Right cardiac atrium (tissue), 5 donors: ENCODE data around the gene CD320. TPM values are rescaled to one million over a fixed set of nuclear protein-coding genes. Genes with fewer than 3 reads are reported as not detected.

ENCODE experiments used
- ATAC-seq, 2 donors: fragments of 200-7000 bp; cut with Tn5 transposase; one replicate each; pipeline versions ENCODE4 v1.8.0 to v1.9.1; 2020; ENCODE audit warnings: moderate library complexity in 2 of 2, mild to moderate bottlenecking in 1 of 2
- DNase-seq, 3 donors: peaks; one replicate each; pipeline ENCODE4 v3.0.0-alpha.2; 2020
- H3K27ac ChIP-seq: one replicate; pipeline ENCODE4 v1.5.1; 2013; ENCODE audit warnings: mild to moderate bottlenecking, low read length, control low read depth, moderate library complexity
- H3K27me3 ChIP-seq: one replicate; pipeline ENCODE4 v1.6.1; 2013; ENCODE audit not compliant: control insufficient read depth, insufficient read depth
- H3K4me1 ChIP-seq: one replicate; pipeline ENCODE4 v1.6.1; 2013; ENCODE audit warnings: low read length; ENCODE audit not compliant: control insufficient read depth, insufficient read depth
- H3K4me3 ChIP-seq: one replicate; pipeline ENCODE4 v1.5.1; 2013; ENCODE audit warnings: low read length, control low read depth
- H3K9me3 ChIP-seq: one replicate; pipeline ENCODE4 v1.6.1; 2013; ENCODE audit warnings: low read length; ENCODE audit not compliant: control insufficient read depth
- WGBS: extraction: QIAGEN DNeasy Blood & Tissue Kit; methylation state at CpG from one replicate; pipeline ENCODE4 v1.1.7; 2013; 5-methylcytosine and 5-hydroxymethylcytosine counted together
- intact Hi-C, 4 donors: fragments of 100-400 bp; cut with DNase I; formaldehyde crosslinking; loops; one replicate each; pipeline versions ENCODE4 v1.11.0 to v1.14.0; 2022 to 2023
- polyA plus RNA-seq: library from polyadenylated mRNA; stranded (reverse); fragments of 200-250 nt; gene quantifications from one replicate; pipeline ENCODE4 v1.2.3, GENCODE V29; 2013
- total RNA-seq, 4 donors: library from RNA; stranded (reverse); fragmentation: NEBNext Ultra II Directional; extraction: Animal tissue kit (Norgen Biotek cat#: 25700); gene quantifications; one replicate each; pipeline ENCODE4 v1.2.1, GENCODE V29; 2021
- donor health status: healthy with polysubstance abuse.
- donor health status: DM: no; HTN: yes; CAD: no.
- donor health status: DM: no; HTN: no; CAD: no.
- donor health status: DM: no; HTN: yes; CAD: no; lungs with severe emphysema.
- donor health status: DM: yes; HTN: yes; CAD: no.

Gene CD320
- total and polyA plus RNA-seq, 5 donors: 28.9 to 44.0 (median 33.9) TPM

GRCh38 chr19:8332976-8333766 is 25.0 kb upstream of the CD320 start:
- ATAC-seq (peak; percentile 18 to 66), DNase-seq (peak; percentile 58 to 68 (median 63))
- H3K4me3 ChIP-seq: no peak overlapping the region
- H3K4me1 ChIP-seq: no peaks in the 10 kb centered on the region
- H3K9me3 ChIP-seq: no peaks in the 10 kb centered on the region
- no peaks in the 10 kb centered on the region for H3K27me3 ChIP-seq
- H3K27ac ChIP-seq: no peak overlapping the region
- WGBS: 18% methylated on average over 52 of the region's 52 CpGs
- intact Hi-C loops: no loop called here

GRCh38 chr19:8331263-8331845 is 23.2 kb upstream of the CD320 start:
- Histone ChIP-seq H3K4me3 (no peak overlapping the region), H3K27ac (no peak overlapping the region), H3K27me3 (no peaks in the 10 kb centered on the region), H3K4me1 (no peaks in the 10 kb centered on the region), H3K9me3 (no peaks in the 10 kb centered on the region)
- no peak for ATAC-seq
- WGBS: 79% methylated on average over 8 of the region's 8 CpGs
- intact Hi-C loops: no loop called here
- DNase-seq: no peak

- Histone ChIP-seq H3K27me3 (no peaks in the 10 kb centered on the region), H3K4me1 (no peaks in the 10 kb centered on the region), H3K9me3 (no peaks in the 10 kb centered on the region), H3K27ac (no peak overlapping the region), H3K4me3 (no peak overlapping the region)
- intact Hi-C loops: no loop called here
- ATAC-seq: no peak
- WGBS: 56% methylated on average over 3 of the region's 3 CpGs
- no peak for DNase-seq
Measured at GRCh38 chr19:8329996-8330395, 21.8 kb upstream of the CD320 start.

GRCh38 chr19:8325454-8325853 is 17.3 kb upstream of the CD320 start:
- H3K4me3 ChIP-seq: no peak overlapping the region
- H3K27me3 ChIP-seq: no peaks in the 10 kb centered on the region
- intact Hi-C loops: no loop called here
- ATAC-seq (no peak), DNase-seq (no peak)
- H3K4me1 ChIP-seq: peaks cover 9% of the 10 kb centered on the region
- H3K9me3 ChIP-seq: no peaks in the 10 kb centered on the region
- no peak overlapping the region for H3K27ac ChIP-seq
- WGBS: 92% methylated on average over 3 of the region's 3 CpGs

GRCh38 chr19:8324186-8325050 is 16.3 kb upstream of the CD320 start:
- no peak overlapping the region for H3K4me3 ChIP-seq
- no peaks in the 10 kb centered on the region for H3K9me3 ChIP-seq
- ATAC-seq (peak in 1 of 2 donors; percentile 1), DNase-seq (peak in 1 of 3 donors; percentile 71)
- H3K27ac ChIP-seq: no peak overlapping the region
- intact Hi-C loops: no loop called here
- H3K4me1 ChIP-seq: peaks cover 9% of the 10 kb centered on the region
- WGBS: 59% methylated on average over 17 of the region's 17 CpGs
- H3K27me3 ChIP-seq: no peaks in the 10 kb centered on the region

GRCh38 chr19:8323781-8324185 is 15.6 kb upstream of the CD320 start:
- ATAC-seq: no peak
- Histone ChIP-seq H3K27ac (no peak overlapping the region), H3K4me1 (peaks cover 9% of the 10 kb centered on the region), H3K27me3 (no peaks in the 10 kb centered on the region), H3K9me3 (no peaks in the 10 kb centered on the region), H3K4me3 (no peak overlapping the region)
- intact Hi-C loops: no loop called here
- DNase-seq: no peak
- 85% methylated on average over 1 of the region's 1 CpG for WGBS

- no peak overlapping the region for H3K27ac ChIP-seq
- intact Hi-C loops: no loop called here
Measured at GRCh38 chr19:8322638-8322997, 14.5 kb upstream of the CD320 start.

GRCh38 chr19:8321986-8322637 is 14.0 kb upstream of the CD320 start:
- Histone ChIP-seq H3K4me3 (peak overlapping the region; percentile 83), H3K4me1 (peaks cover 9% of the 10 kb centered on the region), H3K9me3 (no peaks in the 10 kb centered on the region), H3K27me3 (no peaks in the 10 kb centered on the region), H3K27ac (peak overlapping the region; percentile 89)
- intact Hi-C loops: no loop called here
- peak; percentile 2 to 19 for ATAC-seq
- DNase-seq: no peak
- 17% methylated on average over 30 of the region's 30 CpGs for WGBS

More at GRCh38 chr19:8322638-8322997, 14.5 kb upstream of the CD320 start:
- Histone ChIP-seq H3K4me1 (peaks cover 9% of the 10 kb centered on the region), H3K4me3 (peak overlapping the region; percentile 83), H3K9me3 (no peaks in the 10 kb centered on the region), H3K27me3 (no peaks in the 10 kb centered on the region)
- ATAC-seq (no peak), DNase-seq (no peak)
- WGBS: 65% methylated on average over 7 of the region's 7 CpGs

GRCh38 chr19:8321067-8321985 is 13.2 kb upstream of the CD320 start, which contains the start of the genes NDUFA7 and RPS28:
NDUFA7 (minus strand) TSS chr19:8321375; CDS start chr19:8321358, 17 bp downstream.
RPS28 (plus strand) TSS chr19:8321496; CDS start chr19:8321531, 35 bp downstream.
- ATAC-seq (peak; percentile 94 to 96), DNase-seq (peak; percentile 97 to 99 (median 99))
- intact Hi-C loops: no loop called here
- peaks cover 9% of the 10 kb centered on the region for H3K4me1 ChIP-seq
- H3K27me3 ChIP-seq: no peaks in the 10 kb centered on the region
- peak within 1 kb of the TSS; percentile 83 for H3K4me3 ChIP-seq
- H3K27ac ChIP-seq: peak within 1 kb of the TSS; percentile 89
- no peaks in the 10 kb centered on the region for H3K9me3 ChIP-seq
- WGBS: under 1% methylated on average over 72 of the region's 72 CpGs
